Measurements from ENCODE around the gene VAX1.
"Not testable (repeated sequence)": the region's sequence is repeated elsewhere in the genome, so short reads cannot be mapped to it uniquely, and the experiment has no call there.

Gene VAX1

GRCh38 chr10:117134306-117135025 lies 3.6 kb downstream of the VAX1 start:
- no peak for DNase-seq

GRCh38 chr10:117134056-117134305 lies 4.1 kb downstream of the VAX1 start:
- DNase-seq, result no peak

GRCh38 chr10:117133273-117134055 lies 4.6 kb downstream of the VAX1 start:
- no peak for DNase-seq

GRCh38 chr10:117132751-117133231 lies 5.3 kb downstream of the VAX1 start:
- no peak for DNase-seq

- no peak for DNase-seq
Measured at GRCh38 chr10:117131376-117132327, 6.4 kb downstream of the VAX1 start.

- no peak for DNase-seq
Measured at GRCh38 chr10:117130862-117131375, 7.2 kb downstream of the VAX1 start.

- no peak for DNase-seq
Measured at GRCh38 chr10:117130346-117130745, 7.7 kb downstream of the VAX1 start.

GRCh38 chr10:117126645-117127044 lies 11.4 kb downstream of the VAX1 start:
- not testable (repeated sequence) for DNase-seq

GRCh38 chr10:117126034-117126433 lies 12.0 kb downstream of the VAX1 start:
- no peak for DNase-seq

GRCh38 chr10:117112220-117112619 lies 25.9 kb downstream of the VAX1 start:
- DNase-seq, result no peak

GRCh38 chr10:117107238-117107637 lies 30.8 kb downstream of the VAX1 start:
- no peak for DNase-seq

- DNase-seq, result no peak
Measured at GRCh38 chr10:117096599-117097201, 41.4 kb downstream of the VAX1 start.

GRCh38 chr10:117094856-117095255 lies 43.2 kb downstream of the VAX1 start:
- DNase-seq, result no peak

- DNase-seq, result no peak
Measured at GRCh38 chr10:117092386-117092785, 45.7 kb downstream of the VAX1 start.

- DNase-seq, result no peak
Measured at GRCh38 chr10:117090834-117091233, 47.2 kb downstream of the VAX1 start.

GRCh38 chr10:117087521-117087920 lies 50.5 kb downstream of the VAX1 start:
- no peak for DNase-seq

GRCh38 chr10:117086546-117086945 lies 51.5 kb downstream of the VAX1 start:
- DNase-seq, result no peak

GRCh38 chr10:117084421-117085246 lies 53.4 kb downstream of the VAX1 start:
- DNase-seq, result not testable (repeated sequence)

All from stimulated activated CD4-positive, alpha-beta T cell treated with anti-CD3 and anti-CD28 coated beads, Interleukin-1b, Interleukin-23, amount 100 ng/mL, for 48 hours (primary cell).